Inferior parietal cortex (tissue), 1 donor: Measurements from ENCODE around the gene CCDC69.
"Not testable (repeated sequence)": the region's sequence is repeated elsewhere in the genome, so short reads cannot be mapped to it uniquely, and the experiment has no call there.

Experiments
- DNase-seq: peaks from one replicate; pipeline ENCODE4 v3.0.0-alpha.2; 2016; ENCODE audit errors: extremely low spot score

Gene CCDC69

GRCh38 chr5:151192626-151193025 lies 31.3 kb downstream of the CCDC69 start:
- no peak for DNase-seq

GRCh38 chr5:151191661-151192060 lies 32.2 kb downstream of the CCDC69 start:
- DNase-seq, result no peak

GRCh38 chr5:151189151-151189550 lies 34.7 kb downstream of the CCDC69 start:
- no peak for DNase-seq

- DNase-seq, result no peak
Measured at GRCh38 chr5:151186538-151186937, 37.4 kb downstream of the CCDC69 start.

GRCh38 chr5:151186052-151186451 lies 37.8 kb downstream of the CCDC69 start:
- DNase-seq, result no peak

GRCh38 chr5:151184316-151185042 lies 39.4 kb downstream of the CCDC69 start:
- DNase-seq, result no peak

GRCh38 chr5:151183456-151184245 lies 40.2 kb downstream of the CCDC69 start:
- no peak for DNase-seq

- no peak for DNase-seq
Measured at GRCh38 chr5:151182976-151183375, 40.9 kb downstream of the CCDC69 start.

GRCh38 chr5:151182524-151182900 lies 41.4 kb downstream of the CCDC69 start:
- DNase-seq, result no peak

- DNase-seq, result no peak
Measured at GRCh38 chr5:151181818-151182523, 41.9 kb downstream of the CCDC69 start.

GRCh38 chr5:151180291-151180690 lies 43.6 kb downstream of the CCDC69 start:
- no peak for DNase-seq

- DNase-seq, result no peak
Measured at GRCh38 chr5:151179489-151179840, 44.4 kb downstream of the CCDC69 start.

- no peak for DNase-seq
Measured at GRCh38 chr5:151178777-151179488, 45.0 kb downstream of the CCDC69 start.

GRCh38 chr5:151178372-151178771 lies 45.5 kb downstream of the CCDC69 start:
- DNase-seq, result no peak

- DNase-seq, result not testable (repeated sequence)
Measured at GRCh38 chr5:151176268-151176667, 47.6 kb downstream of the CCDC69 start.

- no peak for DNase-seq
Measured at GRCh38 chr5:151174612-151175101, 49.2 kb downstream of the CCDC69 start.

- DNase-seq, result no peak
Measured at GRCh38 chr5:151173711-151174611, 49.9 kb downstream of the CCDC69 start.

- no peak for DNase-seq
Measured at GRCh38 chr5:151171529-151171928, 52.4 kb downstream of the CCDC69 start.

GRCh38 chr5:151168602-151169344 lies 55.1 kb downstream of the CCDC69 start:
- no peak for DNase-seq

GRCh38 chr5:151167022-151167421 lies 56.9 kb downstream of the CCDC69 start:
- no peak for DNase-seq
